Ishikawa (cell line): ENCODE results near the gene RPP38.

ENCODE experiments used
- CREB1 ChIP-seq: IDR thresholded peaks from 2 replicates; pipeline ENCODE4 v1.6.1; 2012; ENCODE audit warnings: low read depth
- EP300 ChIP-seq: IDR thresholded peaks from 2 replicates; pipeline ENCODE4 v1.6.1; 2012; ENCODE audit warnings: borderline replicate concordance
- FOXM1 ChIP-seq: IDR thresholded peaks from 2 replicates; pipeline ENCODE4 v1.6.1; 2012; ENCODE audit warnings: low read depth, borderline replicate concordance
- TAF1 ChIP-seq: IDR thresholded peaks from 2 replicates; pipeline ENCODE4 v1.6.1; 2012; ENCODE audit warnings: low read depth, mild to moderate bottlenecking
- TCF12 ChIP-seq: IDR thresholded peaks from 2 replicates; pipeline ENCODE4 v1.6.1; 2012; ENCODE audit warnings: low read depth
- TF ChIP-seq, protein P1 (sequence below): IDR thresholded peaks from 2 replicates; pipeline ENCODE4 v1.6.1; 2012

DNA sequence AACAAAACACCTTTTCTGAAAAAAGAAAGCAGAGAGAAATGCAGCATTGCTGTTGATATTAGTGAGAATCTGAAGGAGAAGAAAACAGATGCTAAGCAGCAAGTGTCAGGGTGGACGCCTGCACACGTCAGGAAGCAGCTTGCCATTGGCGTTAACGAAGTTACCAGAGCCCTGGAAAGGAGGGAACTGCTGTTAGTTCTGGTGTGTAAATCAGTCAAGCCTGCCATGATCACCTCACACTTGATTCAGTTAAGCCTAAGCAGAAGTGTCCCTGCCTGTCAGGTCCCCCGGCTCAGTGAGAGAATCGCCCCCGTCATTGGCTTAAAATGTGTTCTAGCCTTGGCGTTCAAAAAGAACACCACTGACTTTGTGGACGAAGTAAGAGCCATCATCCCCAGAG, 6.4 kb downstream of the RPP38 start:
- TF ChIP-seq TAF1, result no peak
- no peak for TF ChIP-seq FOXM1
- TF ChIP-seq CREB1, result no peak
- no peak for TF ChIP-seq TCF12
- TF ChIP-seq EP300, result no peak
- TF ChIP-seq, protein P1, sequence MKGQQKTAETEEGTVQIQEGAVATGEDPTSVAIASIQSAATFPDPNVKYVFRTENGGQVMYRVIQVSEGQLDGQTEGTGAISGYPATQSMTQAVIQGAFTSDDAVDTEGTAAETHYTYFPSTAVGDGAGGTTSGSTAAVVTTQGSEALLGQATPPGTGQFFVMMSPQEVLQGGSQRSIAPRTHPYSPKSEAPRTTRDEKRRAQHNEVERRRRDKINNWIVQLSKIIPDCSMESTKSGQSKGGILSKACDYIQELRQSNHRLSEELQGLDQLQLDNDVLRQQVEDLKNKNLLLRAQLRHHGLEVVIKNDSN, result no peak
